HL-60 (cell line): ENCODE data around the gene DNASE1L2.

ENCODE experiments used
- DNase-seq, 2 experiments: peaks; one replicate each; pipeline ENCODE4 v3.0.0-alpha.2; 2010 to 2020; ENCODE audit warnings: low read depth in 1 of 2, low spot score in 1 of 2
- H3K27ac ChIP-seq: fragments of 250-450 bp; sonication (Bioruptor Pico); replicated peaks from 2 replicates; pipeline ENCODE4 v1.5.1; 2020; ENCODE audit warnings: mild to moderate bottlenecking, moderate library complexity
- H3K27me3 ChIP-seq: fragments of 250-450 bp; sonication (Bioruptor Pico); 2 replicates; pipeline ENCODE4 v1.5.1; 2021; ENCODE audit warnings: mild to moderate bottlenecking, moderate library complexity; ENCODE audit not compliant: insufficient read depth, poor library complexity, severe bottlenecking
- H3K4me3 ChIP-seq: replicated peaks from 2 replicates; pipeline ENCODE4 v1.5.1; 2011; ENCODE audit warnings: mild to moderate bottlenecking, control low read depth, low read length; ENCODE audit not compliant: insufficient read depth
- CTCF ChIP-seq: IDR thresholded peaks from one replicate; pipeline ENCODE4 v1.5.1; 2011; ENCODE audit warnings: low read length, control low read depth, inconsistent platforms; ENCODE audit not compliant: insufficient read depth
- GABPA ChIP-seq: IDR thresholded peaks from 2 replicates; pipeline ENCODE4 v1.6.1; 2012; ENCODE audit warnings: low read depth
- POLR2AphosphoS5 ChIP-seq: IDR thresholded peaks from 2 replicates; pipeline ENCODE4 v1.6.1; 2012; ENCODE audit warnings: low read depth
- SPI1 ChIP-seq: IDR thresholded peaks from 2 replicates; pipeline ENCODE4 v1.6.1; 2012; ENCODE audit warnings: low read depth, mild to moderate bottlenecking, borderline replicate concordance
- TF ChIP-seq, protein P1 (sequence below): IDR thresholded peaks from 2 replicates; pipeline ENCODE4 v1.6.1; 2012; ENCODE audit warnings: low read depth; ENCODE audit not compliant: insufficient replicate concordance

DNASE1L2 gene

DNA sequence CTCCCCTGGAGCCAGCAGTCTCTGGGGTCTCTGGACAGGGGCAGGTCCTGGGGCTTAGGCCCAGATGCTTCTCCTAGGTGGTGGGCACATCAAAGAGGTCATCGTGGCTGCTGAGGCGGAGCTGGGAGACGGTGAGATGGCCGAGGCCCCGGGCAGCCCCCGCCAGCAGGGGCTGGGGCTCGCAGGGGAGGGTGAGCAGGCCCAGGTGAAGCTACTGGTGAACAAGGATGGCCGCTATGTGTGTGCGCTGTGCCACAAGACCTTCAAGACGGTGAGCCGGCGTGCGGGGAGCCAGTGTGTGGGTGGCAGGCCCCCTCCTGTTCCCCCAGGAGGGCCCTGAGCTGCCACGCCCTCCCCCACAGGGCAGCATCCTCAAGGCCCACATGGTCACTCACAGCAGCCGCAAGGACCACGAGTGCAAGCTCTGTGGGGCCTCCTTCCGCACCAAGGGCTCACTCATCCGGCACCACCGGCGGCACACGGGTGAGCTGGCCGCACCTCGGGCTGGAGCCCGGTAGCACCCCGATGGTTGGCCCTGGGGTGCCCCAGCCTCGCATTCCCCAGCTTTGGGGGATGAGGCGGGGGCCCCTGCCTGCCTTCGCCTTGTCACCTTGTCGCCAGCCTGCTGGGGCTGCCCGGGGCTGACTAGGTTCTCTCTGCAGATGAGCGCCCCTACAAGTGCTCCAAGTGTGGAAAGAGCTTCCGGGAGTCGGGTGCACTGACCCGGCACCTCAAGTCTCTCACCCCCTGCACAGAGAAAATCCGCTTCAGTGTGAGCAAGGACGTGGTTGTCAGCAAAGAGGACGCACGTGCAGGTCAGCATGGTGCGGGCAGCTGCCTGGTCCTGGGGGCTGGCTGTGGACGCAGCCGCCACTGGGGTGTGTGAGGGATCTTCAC, 3.9 kb upstream of the DNASE1L2 start:
- no peak for DNase-seq
- Histone ChIP-seq H3K27ac (no peak overlapping the region), H3K4me3 (no peak overlapping the region), H3K27me3 (no peaks in the 10 kb centered on the region)
- no peak for TF ChIP-seq GABPA
- TF ChIP-seq, protein P1, sequence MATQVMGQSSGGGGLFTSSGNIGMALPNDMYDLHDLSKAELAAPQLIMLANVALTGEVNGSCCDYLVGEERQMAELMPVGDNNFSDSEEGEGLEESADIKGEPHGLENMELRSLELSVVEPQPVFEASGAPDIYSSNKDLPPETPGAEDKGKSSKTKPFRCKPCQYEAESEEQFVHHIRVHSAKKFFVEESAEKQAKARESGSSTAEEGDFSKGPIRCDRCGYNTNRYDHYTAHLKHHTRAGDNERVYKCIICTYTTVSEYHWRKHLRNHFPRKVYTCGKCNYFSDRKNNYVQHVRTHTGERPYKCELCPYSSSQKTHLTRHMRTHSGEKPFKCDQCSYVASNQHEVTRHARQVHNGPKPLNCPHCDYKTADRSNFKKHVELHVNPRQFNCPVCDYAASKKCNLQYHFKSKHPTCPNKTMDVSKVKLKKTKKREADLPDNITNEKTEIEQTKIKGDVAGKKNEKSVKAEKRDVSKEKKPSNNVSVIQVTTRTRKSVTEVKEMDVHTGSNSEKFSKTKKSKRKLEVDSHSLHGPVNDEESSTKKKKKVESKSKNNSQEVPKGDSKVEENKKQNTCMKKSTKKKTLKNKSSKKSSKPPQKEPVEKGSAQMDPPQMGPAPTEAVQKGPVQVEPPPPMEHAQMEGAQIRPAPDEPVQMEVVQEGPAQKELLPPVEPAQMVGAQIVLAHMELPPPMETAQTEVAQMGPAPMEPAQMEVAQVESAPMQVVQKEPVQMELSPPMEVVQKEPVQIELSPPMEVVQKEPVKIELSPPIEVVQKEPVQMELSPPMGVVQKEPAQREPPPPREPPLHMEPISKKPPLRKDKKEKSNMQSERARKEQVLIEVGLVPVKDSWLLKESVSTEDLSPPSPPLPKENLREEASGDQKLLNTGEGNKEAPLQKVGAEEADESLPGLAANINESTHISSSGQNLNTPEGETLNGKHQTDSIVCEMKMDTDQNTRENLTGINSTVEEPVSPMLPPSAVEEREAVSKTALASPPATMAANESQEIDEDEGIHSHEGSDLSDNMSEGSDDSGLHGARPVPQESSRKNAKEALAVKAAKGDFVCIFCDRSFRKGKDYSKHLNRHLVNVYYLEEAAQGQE = no peak
- no peak for TF ChIP-seq POLR2AphosphoS5
- TF ChIP-seq CTCF = no peak
- TF ChIP-seq SPI1 = no peak

DNA sequence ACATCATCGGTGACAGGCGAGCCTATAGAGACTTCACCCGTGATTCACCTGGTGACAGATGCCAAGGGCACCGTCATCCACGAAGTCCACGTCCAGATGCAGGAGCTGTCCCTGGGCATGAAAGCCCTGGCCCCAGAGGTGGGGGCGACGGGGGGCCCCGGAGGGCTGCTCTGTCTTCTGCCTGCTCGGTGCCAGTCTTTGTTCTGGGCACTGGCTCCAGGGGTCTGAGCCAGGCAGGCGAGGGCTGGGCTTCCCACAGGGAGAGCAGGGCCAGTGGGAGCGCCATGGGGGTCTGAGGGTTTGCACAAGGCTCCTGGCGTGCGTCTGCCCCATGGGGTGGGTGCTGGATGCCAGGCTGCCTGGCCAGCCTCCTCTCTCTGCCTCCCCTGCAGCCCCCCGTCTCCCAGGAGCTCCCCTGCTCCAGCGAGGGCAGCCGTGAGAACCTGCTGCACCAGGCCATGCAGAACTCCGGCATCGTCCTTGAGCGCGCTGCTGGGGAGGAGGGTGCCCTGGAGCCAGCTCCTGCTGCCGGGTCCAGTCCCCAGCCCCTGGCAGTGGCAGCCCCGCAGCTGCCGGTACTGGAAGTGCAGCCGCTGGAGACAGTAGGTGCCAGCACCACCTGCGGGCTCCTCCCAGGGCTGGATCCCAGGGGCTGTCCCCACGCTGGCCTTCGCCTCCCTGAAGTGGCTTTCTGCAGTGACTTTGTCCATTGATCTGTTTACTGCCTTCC, 3.0 kb upstream of the DNASE1L2 start:
- Histone ChIP-seq H3K4me3 (no peak overlapping the region), H3K27ac (no peak overlapping the region), H3K27me3 (no peaks in the 10 kb centered on the region)
- no peak for DNase-seq
- TF ChIP-seq SPI1 (no peak), GABPA (no peak)

DNA sequence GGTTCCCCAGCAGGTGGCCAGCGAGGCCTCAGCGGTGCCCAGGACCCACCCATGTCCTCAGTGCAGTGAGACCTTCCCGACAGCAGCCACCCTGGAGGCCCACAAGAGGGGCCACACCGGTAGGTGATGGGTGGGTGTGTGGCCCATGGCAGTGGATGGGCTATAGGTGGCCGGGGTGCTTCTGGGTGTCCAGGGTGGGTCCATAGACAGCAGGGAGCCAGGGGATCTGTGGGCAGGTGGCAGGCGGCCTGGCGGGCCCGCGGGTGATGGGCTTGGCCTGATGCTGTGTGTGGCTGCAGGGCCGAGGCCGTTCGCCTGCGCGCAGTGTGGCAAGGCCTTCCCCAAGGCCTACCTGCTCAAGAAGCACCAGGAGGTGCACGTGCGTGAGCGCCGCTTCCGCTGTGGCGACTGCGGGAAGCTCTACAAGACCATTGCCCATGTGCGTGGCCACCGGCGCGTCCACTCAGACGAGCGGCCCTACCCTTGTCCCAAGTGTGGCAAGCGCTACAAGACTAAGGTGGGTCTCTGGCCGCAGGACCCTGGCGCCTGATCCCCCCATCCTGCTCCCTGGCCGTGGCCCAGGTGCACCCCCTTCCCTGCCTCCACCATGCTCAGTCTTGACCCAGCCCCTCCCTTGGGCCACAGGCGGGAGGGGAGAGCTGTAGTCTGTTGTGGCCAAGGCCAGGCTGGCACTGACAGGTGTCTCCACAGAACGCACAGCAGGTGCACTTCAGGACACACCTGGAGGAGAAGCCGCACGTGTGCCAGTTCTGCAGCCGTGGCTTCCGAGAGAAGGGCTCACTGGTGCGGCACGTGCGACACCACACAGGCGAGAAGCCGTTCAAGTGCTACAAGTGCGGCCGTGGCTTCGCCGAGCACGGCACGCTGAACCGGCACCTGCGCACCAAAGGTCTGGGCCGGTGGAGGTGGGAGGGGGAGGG, 2.1 kb upstream of the DNASE1L2 start:
- DNase-seq = no peak
- Histone ChIP-seq H3K4me3 (no peak overlapping the region), H3K27ac (no peak overlapping the region), H3K27me3 (no peaks in the 10 kb centered on the region)
- TF ChIP-seq, protein P1 = no peak
- TF ChIP-seq SPI1 = no peak
- TF ChIP-seq GABPA = no peak
- TF ChIP-seq CTCF = no peak
- TF ChIP-seq POLR2AphosphoS5 = no peak

- Histone ChIP-seq H3K27ac (no peak overlapping the region), H3K4me3 (no peak overlapping the region), H3K27me3 (no peaks in the 10 kb centered on the region)
- TF ChIP-seq POLR2AphosphoS5 (no peak), GABPA (no peak), SPI1 (no peak), CTCF (no peak)
- TF ChIP-seq, protein P1 = no peak
- no peak for DNase-seq
Measured at GRCh38 chr16:2234813-2235170, 1.5 kb upstream of the DNASE1L2 start.
